T-cell (primary cell): ENCODE results near the gene HMG20A. TPM values are rescaled to one million over a fixed set of nuclear protein-coding genes. Genes with fewer than 3 reads are reported as not detected.

ENCODE experiments used
- ATAC-seq, 4 experiments: fragments of 200-7000 bp in 3 of 4; fragments of 150-1000 bp in 1 of 4; cut with Tn5 transposase; replicated peaks in 1 of 4; 1 replicate in 3 of 4; 2 replicates in 1 of 4; pipeline ENCODE4 v1.10.0; 2021; ENCODE audit warnings: moderate library complexity in 3 of 4, mild to moderate bottlenecking in 2 of 4, moderate number of reproducible peaks in 1 of 4
- CTCF ChIA-PET, 2 donors: fragments of 300-600 bp; sonication (Branson Sonifier 250); formaldehyde crosslinking; loops; one replicate each; lab custom pipeline; 2022; ENCODE audit warnings: antibody characterized with exemption in 2 of 2; lab: Charles Lee
- POLR2A ChIA-PET, 2 donors: fragments of 300-600 bp; sonication (Branson Sonifier 250); formaldehyde crosslinking; loops; one replicate each; lab custom pipeline; 2022; ENCODE audit warnings: antibody characterized with exemption in 2 of 2; lab: Charles Lee
- DNase-seq, 35 experiments: peaks; one replicate each; pipeline versions ENCODE4 v3.0.0 to v3.0.0-alpha.2; 2013 to 2023
- H3K27ac ChIP-seq: one replicate; pipeline ENCODE4 v1.5.1; 2013; ENCODE audit warnings: low read length
- H3K27me3 ChIP-seq, 2 experiments: replicated peaks in 1 of 2; 1 replicate in 1 of 2; 2 replicates in 1 of 2; pipeline versions ENCODE4 v1.6.1 to v1.7.0; 2013; ENCODE audit warnings: low read length in 1 of 2, mixed read lengths in 1 of 2; ENCODE audit not compliant: control insufficient read depth in 2 of 2, insufficient read depth in 2 of 2; ENCODE audit errors: extremely low read depth in 1 of 2
- H3K36me3 ChIP-seq, 2 donors: 1 replicate in 1 of 2; 2 replicates in 1 of 2; pipeline versions ENCODE4 v1.6.1 to v1.7.0; 2013; ENCODE audit warnings: low read length in 1 of 2; ENCODE audit not compliant: control insufficient read depth in 2 of 2, insufficient read depth in 1 of 2; ENCODE audit errors: extremely low read depth in 1 of 2
- H3K4me1 ChIP-seq, 2 experiments: 1 replicate in 1 of 2; 2 replicates in 1 of 2; pipeline versions ENCODE4 v1.6.1 to v1.7.0; 2013; ENCODE audit warnings: low read length in 2 of 2, mixed read lengths in 1 of 2; ENCODE audit not compliant: insufficient read depth in 2 of 2, control insufficient read depth in 1 of 2; ENCODE audit errors: extremely low read depth in 1 of 2
- H3K4me3 ChIP-seq, 2 donors: 1 replicate in 1 of 2; 2 replicates in 1 of 2; pipeline versions ENCODE4 v1.5.1 to v1.7.0; 2013; ENCODE audit warnings: mild to moderate bottlenecking in 2 of 2, low read length in 1 of 2, moderate library complexity in 1 of 2; ENCODE audit not compliant: control insufficient read depth in 1 of 2; ENCODE audit errors: extremely low read depth in 1 of 2
- H3K9me3 ChIP-seq: 2 replicates; pipeline ENCODE4 v1.7.0; 2013
- H3K27ac Mint-ChIP-seq, 2 donors: one replicate each; pipeline ENCODE4 v1.8.0; 2020 to 2021; ENCODE audit warnings: mild to moderate bottlenecking in 2 of 2, mixed read lengths in 2 of 2
- H3K27me3 Mint-ChIP-seq, 2 donors: one replicate each; pipeline ENCODE4 v1.8.0; 2021 to 2022; ENCODE audit warnings: mixed read lengths in 2 of 2
- H3K36me3 Mint-ChIP-seq: one replicate; pipeline ENCODE4 v1.8.0; 2021; ENCODE audit warnings: mixed read lengths
- H3K4me1 Mint-ChIP-seq, 3 donors: one replicate each; pipeline ENCODE4 v1.8.0; 2020 to 2022; ENCODE audit warnings: mixed read lengths in 3 of 3, mild to moderate bottlenecking in 1 of 3
- H3K4me3 Mint-ChIP-seq, 3 donors: one replicate each; pipeline ENCODE4 v1.8.0; 2020 to 2022; ENCODE audit warnings: mild to moderate bottlenecking in 3 of 3, mixed read lengths in 3 of 3, moderate library complexity in 3 of 3
- H3K9me3 Mint-ChIP-seq, 3 donors: one replicate each; pipeline ENCODE4 v1.8.0; 2020 to 2022; ENCODE audit warnings: mixed read lengths in 3 of 3
- WGBS: methylation state at CpG from one replicate; pipeline ENCODE4 v1.1.5; 2013; ENCODE audit warnings: missing lambda C conversion rate; ENCODE audit not compliant: insufficient coverage; 5-methylcytosine and 5-hydroxymethylcytosine counted together
- total RNA-seq, 35 experiments: library from RNA in 6 of 35; stranded (reverse) in 6 of 35; fragments of 120-200 nt in 1 of 35; gene quantifications; one replicate each; pipeline versions ENCODE4 v1.2.1 to v1.2.4 and lab custom pipeline; 2013 to 2026

The HMG20A gene
- total RNA-seq, 5 donors from 2014 or later (not counting 1 experiment from before 2014, with no cell fraction given) = 34.2 to 48.3 (median 42.0) TPM

DNA sequence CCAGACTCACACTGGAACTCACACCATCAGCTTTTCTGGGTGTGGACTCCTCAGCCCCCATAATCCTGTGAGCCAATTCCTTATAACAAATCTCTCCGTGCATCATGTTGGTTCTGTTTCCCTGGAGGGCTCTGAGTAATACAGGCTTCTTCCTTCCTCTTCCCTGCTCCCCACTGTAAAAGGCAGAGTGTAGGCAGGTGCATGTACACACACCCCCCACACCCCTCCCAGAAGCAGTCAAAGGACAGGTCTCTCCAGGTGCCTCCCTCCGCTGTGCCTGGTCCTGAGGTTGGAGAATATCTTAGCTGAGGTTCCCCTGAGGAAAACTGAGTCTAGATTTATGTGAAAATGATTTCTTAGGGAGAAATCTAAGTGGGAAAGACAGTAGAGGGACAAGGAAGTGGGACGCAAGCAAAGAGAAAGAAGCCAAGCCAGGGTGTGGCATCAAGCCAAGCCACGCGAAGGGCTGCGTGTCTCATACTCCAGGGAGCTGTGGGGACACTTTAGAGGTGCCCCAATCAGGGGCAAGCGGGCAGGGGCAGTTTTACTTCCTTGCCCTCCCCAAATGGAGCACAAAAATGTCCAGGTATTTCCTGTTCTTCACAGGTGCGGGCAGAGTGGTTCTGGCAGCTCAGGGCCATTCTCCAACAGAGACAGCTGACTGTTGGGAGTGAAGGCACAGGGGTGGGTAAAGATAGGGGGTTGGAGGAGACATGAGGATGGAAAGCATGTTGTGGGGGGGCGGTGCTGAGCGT, 86.6 kb downstream of the HMG20A start:
- no peak overlapping the region for H3K27ac ChIP-seq

DNA sequence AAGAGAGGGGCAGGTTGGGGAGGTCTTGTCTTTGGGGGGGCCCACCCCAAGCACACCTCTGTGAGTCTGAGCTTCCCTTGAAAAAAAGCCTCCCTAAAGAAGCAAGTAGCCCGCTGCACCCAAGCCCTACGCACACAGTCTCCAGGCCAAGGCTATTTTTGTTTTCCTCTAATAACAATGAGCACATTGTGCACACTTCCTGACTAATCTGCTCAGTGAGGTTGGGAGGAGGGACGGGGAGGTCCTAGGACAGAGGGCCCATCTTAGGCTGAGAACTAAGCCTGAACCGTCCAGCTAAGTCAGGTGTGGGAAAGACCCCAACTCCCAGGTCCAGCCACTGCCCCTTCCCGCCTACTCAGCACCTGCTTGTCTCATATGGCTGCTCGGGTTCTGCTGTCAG, 87.2 kb downstream of the HMG20A start:
- H3K27ac ChIP-seq = no peak overlapping the region
- WGBS = 78% methylated on average over 3 of the region's 6 CpGs
- no peaks in the 10 kb centered on the region for H3K27me3 Mint-ChIP-seq

More for the DNA sequence above, 86.6 kb downstream of the HMG20A start:
- H3K9me3 Mint-ChIP-seq = no peaks in the 10 kb centered on the region
- peaks cover 0 to 2% of the 10 kb centered on the region in 2 experiments for H3K27me3 ChIP-seq
- peaks cover 0 to 5% of the 10 kb centered on the region in 2 donors for H3K36me3 ChIP-seq
- ChIA-PET POLR2A (no interaction called here), CTCF (no interaction called here)
- no peak overlapping the region for H3K27ac Mint-ChIP-seq
- ATAC-seq (no peak), DNase-seq (no peak)
- H3K9me3 ChIP-seq = no peaks in the 10 kb centered on the region
- peaks cover 0 to 2% of the 10 kb centered on the region in 2 experiments for H3K4me1 ChIP-seq
- peaks cover 6% of the 10 kb centered on the region for H3K36me3 Mint-ChIP-seq
- peaks cover 7 to 18% (median 17%) of the 10 kb centered on the region in 3 donors for H3K4me1 Mint-ChIP-seq
- no peaks in the 10 kb centered on the region for H3K27me3 Mint-ChIP-seq
- no peak overlapping the region for H3K4me3 ChIP-seq
- 62% methylated on average over 5 of the region's 10 CpGs for WGBS
- no peak overlapping the region for H3K4me3 Mint-ChIP-seq

GRCh38 chr15:77508541-77509243, 88.0 kb downstream of the HMG20A start:
- Mint-ChIP-seq H3K9me3 (no peaks in the 10 kb centered on the region), H3K4me1 (peaks cover 7 to 18% (median 17%) of the 10 kb centered on the region in 3 donors), H3K4me3 (no peak overlapping the region), H3K36me3 (peaks cover 6% of the 10 kb centered on the region), H3K27me3 (no peaks in the 10 kb centered on the region), H3K27ac (no peak overlapping the region)
- CTCF ChIA-PET = interaction anchor here in 1 of 2 donors (0.5 kb wide), 1 partner anchor 391 kb away, joined by 3 read pairs; no protein-coding TSS in a partner anchor
- no peak overlapping the region for H3K4me3 ChIP-seq
- no peaks in the 10 kb centered on the region for H3K9me3 ChIP-seq
- peaks cover 0 to 2% of the 10 kb centered on the region in 2 experiments for H3K27me3 ChIP-seq
- H3K36me3 ChIP-seq = peaks cover 0 to 5% of the 10 kb centered on the region in 2 donors
- no peak overlapping the region for H3K27ac ChIP-seq
- DNase-seq (no peak), ATAC-seq (no peak)
- POLR2A ChIA-PET = interaction anchor here in 1 of 2 donors (0.6 kb wide), 1 partner anchor 555 kb away, joined by 4 read pairs; no protein-coding TSS in a partner anchor
- peaks cover 0 to 2% of the 10 kb centered on the region in 2 experiments for H3K4me1 ChIP-seq
- WGBS = 100% methylated on average over 1 of the region's 4 CpGs

More for the DNA sequence above, 87.2 kb downstream of the HMG20A start:
- ChIA-PET CTCF (no interaction called here), POLR2A (no interaction called here)
- peaks cover 7 to 18% (median 17%) of the 10 kb centered on the region in 3 donors for H3K4me1 Mint-ChIP-seq
- H3K9me3 Mint-ChIP-seq = no peaks in the 10 kb centered on the region
- H3K4me3 Mint-ChIP-seq = no peak overlapping the region
- H3K27ac Mint-ChIP-seq = no peak overlapping the region
- no peaks in the 10 kb centered on the region for H3K9me3 ChIP-seq
- peaks cover 0 to 5% of the 10 kb centered on the region in 2 donors for H3K36me3 ChIP-seq
- H3K27me3 ChIP-seq = peaks cover 0 to 2% of the 10 kb centered on the region in 2 experiments
- DNase-seq (no peak), ATAC-seq (no peak)
- H3K4me3 ChIP-seq = no peak overlapping the region
- peaks cover 6% of the 10 kb centered on the region for H3K36me3 Mint-ChIP-seq
- peaks cover 0 to 2% of the 10 kb centered on the region in 2 experiments for H3K4me1 ChIP-seq

- H3K27ac Mint-ChIP-seq = no peak overlapping the region
- peaks cover 7 to 18% (median 17%) of the 10 kb centered on the region in 3 donors for H3K4me1 Mint-ChIP-seq
- Histone ChIP-seq H3K9me3 (no peaks in the 10 kb centered on the region), H3K36me3 (peaks cover 0 to 3% of the 10 kb centered on the region in 2 donors), H3K4me1 (peaks cover 0 to 2% of the 10 kb centered on the region in 2 experiments), H3K27me3 (no peaks in the 10 kb centered on the region), H3K4me3 (no peak overlapping the region), H3K27ac (no peak overlapping the region)
- no peak for ATAC-seq
- ChIA-PET POLR2A (no interaction called here), CTCF (interaction anchor here in 1 of 2 donors (0.7 kb wide), 1 partner anchor 188 kb away, joined by 4 read pairs; no protein-coding TSS in a partner anchor)
- WGBS = 88% methylated on average over 6 of the region's 11 CpGs
- H3K27me3 Mint-ChIP-seq = no peaks in the 10 kb centered on the region
- H3K9me3 Mint-ChIP-seq = no peaks in the 10 kb centered on the region
- no peak overlapping the region for H3K4me3 Mint-ChIP-seq
- peaks cover 6% of the 10 kb centered on the region for H3K36me3 Mint-ChIP-seq
- DNase-seq = no peak
These were observed 89.7 kb downstream of the HMG20A start for GRCh38 chr15:77510066-77511057.

DNA sequence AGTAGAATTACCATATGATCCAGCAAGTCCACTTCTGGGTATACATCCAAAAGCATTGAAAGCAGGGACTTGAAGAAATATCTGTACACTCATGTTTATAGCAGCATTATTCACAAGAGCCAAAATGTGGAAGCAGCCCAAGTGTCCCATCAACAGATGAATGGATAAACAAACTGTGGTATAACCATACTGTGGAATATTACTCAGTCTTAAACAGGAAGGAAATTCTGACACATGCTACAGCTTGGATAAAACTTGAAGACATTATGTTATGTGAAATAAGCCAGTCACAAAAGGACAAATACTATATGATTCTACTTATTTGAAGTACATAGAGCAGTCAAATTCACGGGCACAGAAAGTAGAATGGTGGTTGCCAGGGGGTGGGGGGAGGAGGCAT, 91.2 kb downstream of the HMG20A start:
- ChIA-PET POLR2A (no interaction called here), CTCF (no interaction called here)
- no peak overlapping the region for H3K4me3 ChIP-seq
- H3K36me3 Mint-ChIP-seq = peaks cover 6% of the 10 kb centered on the region
- no peak overlapping the region for H3K27ac Mint-ChIP-seq
- WGBS = 100% methylated on average over 1 of the region's 1 CpG
- peaks cover 0 to 5% of the 10 kb centered on the region in 2 experiments for H3K27me3 ChIP-seq
- H3K9me3 Mint-ChIP-seq = no peaks in the 10 kb centered on the region
- H3K27ac ChIP-seq = no peak overlapping the region
- peaks cover 7 to 18% (median 17%) of the 10 kb centered on the region in 3 donors for H3K4me1 Mint-ChIP-seq
- no peak for ATAC-seq
- no peak for DNase-seq
- no peaks in the 10 kb centered on the region for H3K9me3 ChIP-seq
- H3K36me3 ChIP-seq = peaks cover 0 to 2% of the 10 kb centered on the region in 2 donors
- no peak overlapping the region for H3K4me3 Mint-ChIP-seq
- peaks cover 0 to 2% of the 10 kb centered on the region in 2 experiments for H3K4me1 ChIP-seq
- no peaks in the 10 kb centered on the region for H3K27me3 Mint-ChIP-seq
